SK-N-MC (cell line): ENCODE results near the gene CAPSL.

Source experiments
- EZH2 ChIP-seq: fragments of 200-600 bp; sonication (generic); IDR thresholded peaks from one replicate; pipeline ENCODE4 v1.6.1; 2017; ENCODE audit warnings: antibody characterized with exemption
- FOXP2 ChIP-seq: optimal IDR thresholded peaks from 2 replicates; pipeline ENCODE3; 2011; ENCODE audit warnings: mild to moderate bottlenecking, moderate library complexity; ENCODE audit not compliant: insufficient read depth; ENCODE audit errors: extremely low read length, control extremely low read depth

GRCh38 chr5:35862126-35862525, 76.3 kb downstream of the CAPSL start:
- TF ChIP-seq EZH2 (no peak), FOXP2 (no peak)
